GM12878 (cell line): ENCODE data around the gene SEPHS2. TPM values are rescaled to one million over a fixed set of nuclear protein-coding genes. Genes with fewer than 3 reads are reported as not detected.
A peak's percentile ranks its signal among the peaks of the same experiment; 100 is the strongest.

Experiments used
- BMI1 ChIP-seq: fragments of 450-650 bp; IDR thresholded peaks from 2 replicates; pipeline ENCODE4 v1.6.1; 2016; ENCODE audit warnings: mild to moderate bottlenecking, moderate library complexity, borderline replicate concordance
- CEBPB ChIP-seq, 2 experiments: fragments of 150-350 bp in 1 of 2; IDR thresholded peaks; 2 replicates each; pipeline ENCODE4 v1.6.1; 2012 to 2014; ENCODE audit warnings: low read depth in 2 of 2, low read length in 2 of 2, borderline replicate concordance in 1 of 2, inconsistent platforms in 1 of 2
- FOXM1 ChIP-seq: IDR thresholded peaks from 2 replicates; pipeline ENCODE4 v1.6.1; 2012; ENCODE audit warnings: low read depth, mild to moderate bottlenecking, inconsistent platforms, low read length, moderate library complexity
- HDAC2 ChIP-seq: fragments of 200-600 bp; sonication (generic); IDR thresholded peaks from 2 replicates; pipeline ENCODE4 v1.6.1; 2017
- IRF4 ChIP-seq: IDR thresholded peaks from 2 replicates; pipeline ENCODE4 v1.6.1; 2011; ENCODE audit warnings: low read depth, low read length
- KDM1A ChIP-seq: fragments of 200-600 bp; sonication (generic); IDR thresholded peaks from 2 replicates; pipeline ENCODE4 v1.6.1; 2016; ENCODE audit warnings: borderline replicate concordance
- MEF2B ChIP-seq: fragments of 450-650 bp; IDR thresholded peaks from 2 replicates; pipeline ENCODE4 v1.6.1; 2018; ENCODE audit warnings: mild to moderate bottlenecking, moderate library complexity; ENCODE audit not compliant: partially characterized antibody, poor library complexity, severe bottlenecking
- NFXL1 ChIP-seq: fragments of 450-650 bp; IDR thresholded peaks from 2 replicates; pipeline ENCODE4 v1.6.1; 2017; ENCODE audit warnings: antibody characterized with exemption, mild to moderate bottlenecking, borderline replicate concordance
- NR2C2 ChIP-seq: IDR thresholded peaks from 2 replicates; pipeline ENCODE4 v1.6.1; 2011; ENCODE audit warnings: borderline replicate concordance, low read depth; ENCODE audit not compliant: control insufficient read depth, insufficient read length
- NRF1 ChIP-seq: conservative IDR thresholded peaks from 2 replicates; pipeline ENCODE4 v1.6.1; 2011; ENCODE audit warnings: mild to moderate bottlenecking, low read depth, low read length, improper control_type of control experiment
- PML ChIP-seq: IDR thresholded peaks from 2 replicates; pipeline ENCODE4 v1.6.1; 2012; ENCODE audit warnings: low read length, inconsistent platforms
- RB1 ChIP-seq: fragments of 450-650 bp; formaldehyde crosslinking; IDR thresholded peaks from 2 replicates; pipeline ENCODE4 v1.6.1; 2017; ENCODE audit warnings: mild to moderate bottlenecking, borderline replicate concordance
- RFX5 ChIP-seq: IDR thresholded peaks from 2 replicates; pipeline ENCODE4 v1.6.1; 2011; ENCODE audit warnings: low read depth, low read length, improper control_type of control experiment
- SIN3A ChIP-seq: IDR thresholded peaks from 2 replicates; pipeline ENCODE4 v1.6.1; 2012; ENCODE audit warnings: low read depth, low read length, improper control_type of control experiment
- SMAD1 ChIP-seq: fragments of 450-650 bp; IDR thresholded peaks from 2 replicates; pipeline ENCODE4 v1.6.1; 2018; ENCODE audit warnings: mild to moderate bottlenecking, low read depth; ENCODE audit not compliant: partially characterized antibody
- SMC3 ChIP-seq: IDR thresholded peaks from 2 replicates; pipeline ENCODE4 v1.6.1; 2011; ENCODE audit warnings: low read length, improper control_type of control experiment, borderline replicate concordance
- ZNF622 ChIP-seq: fragments of 450-650 bp; IDR thresholded peaks from 2 replicates; pipeline ENCODE4 v1.6.1; 2017; ENCODE audit warnings: mild to moderate bottlenecking, inconsistent platforms
- polyA plus RNA-seq, 11 experiments: library from polyadenylated mRNA; depleted of rRNA in 4 of 11; unstranded in 6 of 11; stranded (reverse) in 5 of 11; fragments of >200 nt; fragmentation: Nextera tagmentation in 4 of 11; fragmentation: Illumina TruSeq in 1 of 11; extraction: Ambion mirVana in 4 of 11; extraction: Trizol in 1 of 11; gene quantifications; 1 replicate in 1 of 11; 2 replicates in 10 of 11; pipeline versions ENCODE4 v1.2.1 to v1.2.3, GENCODE V29; 2011 to 2016; ENCODE audit warnings: inconsistent platforms in 2 of 11, missing spikeins in 2 of 11, low read depth in 1 of 11
- total RNA-seq, 4 experiments: library from RNA; depleted of rRNA in 3 of 4; stranded (reverse); fragments of >200 nt in 3 of 4; fragmentation: Illumina TruSeq in 1 of 4; extraction: Trizol in 1 of 4; gene quantifications; 2 replicates each; pipeline versions ENCODE4 v1.2.1 to v1.2.3, GENCODE V29; 2013 to 2021
- TF ChIP-seq, protein P1 (sequence below): fragments of 450-650 bp; IDR thresholded peaks from 2 replicates; pipeline ENCODE4 v1.6.1; 2017; ENCODE audit warnings: mild to moderate bottlenecking, moderate library complexity
- TF ChIP-seq, protein P2 (sequence below): IDR thresholded peaks from 2 replicates; pipeline ENCODE4 v1.6.1; 2012; ENCODE audit warnings: improper control_type of control experiment, low read depth, low read length; ENCODE audit not compliant: insufficient replicate concordance
- TF ChIP-seq, protein P3 (sequence below): fragments of 450-650 bp; IDR thresholded peaks from 2 replicates; pipeline ENCODE4 v1.6.1; 2016; ENCODE audit warnings: mild to moderate bottlenecking

SEPHS2 gene
- total and polyA plus RNA-seq, 10 of the 15 experiments (the other 5 are each of a cell fraction or from before 2014, with no cell fraction given), result 21.6 to 99.8 (median 72.9) TPM

DNA sequence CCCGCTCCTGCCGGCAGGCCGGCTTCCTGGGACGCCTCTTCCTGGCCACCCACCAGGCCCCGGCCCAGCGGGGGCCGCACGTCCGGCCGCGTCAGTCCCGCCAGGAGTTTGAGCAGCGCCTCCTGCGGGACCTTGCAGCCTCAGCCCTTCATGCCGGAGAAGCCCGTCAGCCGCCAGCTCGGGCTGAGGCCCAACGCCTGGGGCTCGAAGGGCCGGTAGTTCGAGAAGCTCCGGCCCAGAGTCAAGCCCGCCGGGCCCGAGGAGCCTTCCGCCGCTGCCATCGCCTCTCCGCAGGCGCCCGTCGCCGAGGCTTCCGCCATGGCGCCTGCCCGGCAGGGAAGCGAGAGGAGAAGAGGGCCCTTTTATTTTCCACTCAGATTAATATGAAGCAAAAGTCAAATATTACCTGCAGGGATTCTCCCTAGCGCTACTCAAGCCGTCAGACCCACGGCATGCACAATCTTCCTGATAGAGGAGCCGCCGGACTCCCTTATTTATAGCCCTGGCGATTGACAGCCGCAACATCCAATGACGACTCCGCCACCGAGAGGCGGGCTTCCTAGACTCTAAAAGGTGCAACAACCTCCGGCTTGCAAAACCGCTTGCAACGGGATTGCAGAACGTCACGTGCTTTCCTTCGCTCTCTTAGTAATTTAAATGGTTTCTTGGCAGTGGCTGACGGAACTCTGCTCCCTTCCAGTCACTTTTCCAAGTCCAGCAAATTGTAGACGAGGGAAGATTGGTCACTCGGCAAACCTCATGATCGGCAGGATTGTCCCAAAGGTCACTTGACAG, at the start of gene SEPHS2 (continued):
- TF ChIP-seq, protein P1, sequence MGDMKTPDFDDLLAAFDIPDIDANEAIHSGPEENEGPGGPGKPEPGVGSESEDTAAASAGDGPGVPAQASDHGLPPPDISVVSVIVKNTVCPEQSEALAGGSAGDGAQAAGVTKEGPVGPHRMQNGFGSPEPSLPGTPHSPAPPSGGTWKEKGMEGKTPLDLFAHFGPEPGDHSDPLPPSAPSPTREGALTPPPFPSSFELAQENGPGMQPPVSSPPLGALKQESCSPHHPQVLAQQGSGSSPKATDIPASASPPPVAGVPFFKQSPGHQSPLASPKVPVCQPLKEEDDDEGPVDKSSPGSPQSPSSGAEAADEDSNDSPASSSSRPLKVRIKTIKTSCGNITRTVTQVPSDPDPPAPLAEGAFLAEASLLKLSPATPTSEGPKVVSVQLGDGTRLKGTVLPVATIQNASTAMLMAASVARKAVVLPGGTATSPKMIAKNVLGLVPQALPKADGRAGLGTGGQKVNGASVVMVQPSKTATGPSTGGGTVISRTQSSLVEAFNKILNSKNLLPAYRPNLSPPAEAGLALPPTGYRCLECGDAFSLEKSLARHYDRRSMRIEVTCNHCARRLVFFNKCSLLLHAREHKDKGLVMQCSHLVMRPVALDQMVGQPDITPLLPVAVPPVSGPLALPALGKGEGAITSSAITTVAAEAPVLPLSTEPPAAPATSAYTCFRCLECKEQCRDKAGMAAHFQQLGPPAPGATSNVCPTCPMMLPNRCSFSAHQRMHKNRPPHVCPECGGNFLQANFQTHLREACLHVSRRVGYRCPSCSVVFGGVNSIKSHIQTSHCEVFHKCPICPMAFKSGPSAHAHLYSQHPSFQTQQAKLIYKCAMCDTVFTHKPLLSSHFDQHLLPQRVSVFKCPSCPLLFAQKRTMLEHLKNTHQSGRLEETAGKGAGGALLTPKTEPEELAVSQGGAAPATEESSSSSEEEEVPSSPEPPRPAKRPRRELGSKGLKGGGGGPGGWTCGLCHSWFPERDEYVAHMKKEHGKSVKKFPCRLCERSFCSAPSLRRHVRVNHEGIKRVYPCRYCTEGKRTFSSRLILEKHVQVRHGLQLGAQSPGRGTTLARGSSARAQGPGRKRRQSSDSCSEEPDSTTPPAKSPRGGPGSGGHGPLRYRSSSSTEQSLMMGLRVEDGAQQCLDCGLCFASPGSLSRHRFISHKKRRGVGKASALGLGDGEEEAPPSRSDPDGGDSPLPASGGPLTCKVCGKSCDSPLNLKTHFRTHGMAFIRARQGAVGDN, result peak; percentile 86
- TF ChIP-seq NFXL1, result no peak
- TF ChIP-seq BMI1, result no peak
- TF ChIP-seq ZNF622, result no peak
- TF ChIP-seq CEBPB (IDR thresholded peaks at IDR 0.05; ENCODE audit: borderline replicate concordance in 1 of 2, low read depth in 2 of 2, low read length in 2 of 2), result no peak
- TF ChIP-seq RFX5, result no peak
- 0 out of 2 replicates have a peak, but pooled peaks have one; percentile 37 for TF ChIP-seq FOXM1
- peak; percentile 13; the same call in 1 of the 2 replicates for TF ChIP-seq SMC3
- peak; percentile 98 for TF ChIP-seq PML
- TF ChIP-seq IRF4, result no peak
- TF ChIP-seq, protein P2, sequence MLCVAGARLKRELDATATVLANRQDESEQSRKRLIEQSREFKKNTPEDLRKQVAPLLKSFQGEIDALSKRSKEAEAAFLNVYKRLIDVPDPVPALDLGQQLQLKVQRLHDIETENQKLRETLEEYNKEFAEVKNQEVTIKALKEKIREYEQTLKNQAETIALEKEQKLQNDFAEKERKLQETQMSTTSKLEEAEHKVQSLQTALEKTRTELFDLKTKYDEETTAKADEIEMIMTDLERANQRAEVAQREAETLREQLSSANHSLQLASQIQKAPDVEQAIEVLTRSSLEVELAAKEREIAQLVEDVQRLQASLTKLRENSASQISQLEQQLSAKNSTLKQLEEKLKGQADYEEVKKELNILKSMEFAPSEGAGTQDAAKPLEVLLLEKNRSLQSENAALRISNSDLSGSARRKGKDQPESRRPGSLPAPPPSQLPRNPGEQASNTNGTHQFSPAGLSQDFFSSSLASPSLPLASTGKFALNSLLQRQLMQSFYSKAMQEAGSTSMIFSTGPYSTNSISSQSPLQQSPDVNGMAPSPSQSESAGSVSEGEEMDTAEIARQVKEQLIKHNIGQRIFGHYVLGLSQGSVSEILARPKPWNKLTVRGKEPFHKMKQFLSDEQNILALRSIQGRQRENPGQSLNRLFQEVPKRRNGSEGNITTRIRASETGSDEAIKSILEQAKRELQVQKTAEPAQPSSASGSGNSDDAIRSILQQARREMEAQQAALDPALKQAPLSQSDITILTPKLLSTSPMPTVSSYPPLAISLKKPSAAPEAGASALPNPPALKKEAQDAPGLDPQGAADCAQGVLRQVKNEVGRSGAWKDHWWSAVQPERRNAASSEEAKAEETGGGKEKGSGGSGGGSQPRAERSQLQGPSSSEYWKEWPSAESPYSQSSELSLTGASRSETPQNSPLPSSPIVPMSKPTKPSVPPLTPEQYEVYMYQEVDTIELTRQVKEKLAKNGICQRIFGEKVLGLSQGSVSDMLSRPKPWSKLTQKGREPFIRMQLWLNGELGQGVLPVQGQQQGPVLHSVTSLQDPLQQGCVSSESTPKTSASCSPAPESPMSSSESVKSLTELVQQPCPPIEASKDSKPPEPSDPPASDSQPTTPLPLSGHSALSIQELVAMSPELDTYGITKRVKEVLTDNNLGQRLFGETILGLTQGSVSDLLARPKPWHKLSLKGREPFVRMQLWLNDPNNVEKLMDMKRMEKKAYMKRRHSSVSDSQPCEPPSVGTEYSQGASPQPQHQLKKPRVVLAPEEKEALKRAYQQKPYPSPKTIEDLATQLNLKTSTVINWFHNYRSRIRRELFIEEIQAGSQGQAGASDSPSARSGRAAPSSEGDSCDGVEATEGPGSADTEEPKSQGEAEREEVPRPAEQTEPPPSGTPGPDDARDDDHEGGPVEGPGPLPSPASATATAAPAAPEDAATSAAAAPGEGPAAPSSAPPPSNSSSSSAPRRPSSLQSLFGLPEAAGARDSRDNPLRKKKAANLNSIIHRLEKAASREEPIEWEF, result no peak
- no peak for TF ChIP-seq KDM1A
- TF ChIP-seq MEF2B, result peak; percentile 42
- TF ChIP-seq SIN3A, result peak; percentile 43; the same call in 1 of the 2 replicates
- TF ChIP-seq NRF1, result no peak
- no peak for TF ChIP-seq NR2C2
- TF ChIP-seq, protein P3, sequence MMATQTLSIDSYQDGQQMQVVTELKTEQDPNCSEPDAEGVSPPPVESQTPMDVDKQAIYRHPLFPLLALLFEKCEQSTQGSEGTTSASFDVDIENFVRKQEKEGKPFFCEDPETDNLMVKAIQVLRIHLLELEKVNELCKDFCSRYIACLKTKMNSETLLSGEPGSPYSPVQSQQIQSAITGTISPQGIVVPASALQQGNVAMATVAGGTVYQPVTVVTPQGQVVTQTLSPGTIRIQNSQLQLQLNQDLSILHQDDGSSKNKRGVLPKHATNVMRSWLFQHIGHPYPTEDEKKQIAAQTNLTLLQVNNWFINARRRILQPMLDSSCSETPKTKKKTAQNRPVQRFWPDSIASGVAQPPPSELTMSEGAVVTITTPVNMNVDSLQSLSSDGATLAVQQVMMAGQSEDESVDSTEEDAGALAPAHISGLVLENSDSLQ, result peak; percentile 99
- peak; percentile 80 for TF ChIP-seq SMAD1
- no peak for TF ChIP-seq HDAC2
- 0 out of 2 replicates have a peak, but pooled peaks have one; percentile 20 for TF ChIP-seq RB1
